ENCODE data around the gene COA1.

DNA sequence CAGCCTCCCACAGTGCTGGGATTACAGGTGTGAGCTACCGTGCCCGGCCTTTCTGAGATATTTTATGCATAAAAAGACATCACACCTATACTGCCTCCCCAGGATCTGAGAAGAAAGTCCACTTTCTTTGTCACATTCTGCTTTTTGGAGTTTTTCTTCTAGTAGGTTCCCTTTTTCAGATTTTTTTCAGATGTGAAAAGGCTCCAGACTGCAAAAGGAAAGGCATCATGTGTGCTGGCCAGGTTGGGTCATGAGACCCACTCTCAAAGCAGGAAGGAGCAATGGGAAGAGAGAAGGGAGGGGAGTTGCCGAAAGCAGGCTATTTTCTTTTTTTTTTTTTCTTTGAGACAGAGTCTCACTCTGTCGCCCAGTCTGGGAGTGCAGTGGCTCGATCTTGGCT, 40.0 kb upstream of the COA1 start:
- TF ChIP-seq CTCF (IDR thresholded peaks at IDR 0.05) (no peak), POLR2AphosphoS5 (IDR thresholded peaks at IDR 0.05) (no peak), EP300 (IDR thresholded peaks at IDR 0.05) (no peak), POLR2A (IDR thresholded peaks at IDR 0.05) (no peak)
